ENCODE results near the gene EGFR. TPM values are rescaled to one million over a fixed set of nuclear protein-coding genes. Genes with fewer than 3 reads are reported as not detected.

EGFR gene
- total and polyA plus RNA-seq, 9 donors: 13.0 to 54.6 (median 41.7) TPM

DNA sequence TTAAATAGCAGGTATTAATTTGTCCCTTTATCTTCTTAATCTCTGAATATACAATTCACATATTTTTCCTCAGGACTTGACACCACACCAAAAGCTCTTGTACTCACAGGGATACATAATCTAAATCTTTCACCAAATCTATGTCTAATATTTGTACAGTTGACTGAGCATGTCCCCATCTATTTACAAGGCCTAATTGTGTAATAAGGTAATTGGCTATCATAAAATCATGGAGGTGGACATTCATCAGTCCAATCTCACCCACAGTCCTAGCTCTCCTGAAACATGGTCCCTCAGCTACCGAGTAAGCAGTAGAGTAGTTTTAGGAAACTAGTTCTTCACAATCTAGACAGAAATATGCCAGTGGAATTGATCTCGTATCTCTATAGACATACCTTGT lies 30.3 kb upstream of the EGFR start:
- Histone ChIP-seq H3K27ac (no peak overlapping the region), H3K9me3 (no peaks in the 10 kb centered on the region), H3K4me3 (no peak overlapping the region), H3K4me1 (ENCODE audit: insufficient read depth) (no peaks in the 10 kb centered on the region), H3K27me3 (no peaks in the 10 kb centered on the region), H3K36me3 (no peaks in the 10 kb centered on the region)
- no peak for DNase-seq
- intact Hi-C loops (cut with DNase I): no loop called here
- TF ChIP-seq EP300 (IDR thresholded peaks at IDR 0.05): no peak
- TF ChIP-seq, protein P1, sequence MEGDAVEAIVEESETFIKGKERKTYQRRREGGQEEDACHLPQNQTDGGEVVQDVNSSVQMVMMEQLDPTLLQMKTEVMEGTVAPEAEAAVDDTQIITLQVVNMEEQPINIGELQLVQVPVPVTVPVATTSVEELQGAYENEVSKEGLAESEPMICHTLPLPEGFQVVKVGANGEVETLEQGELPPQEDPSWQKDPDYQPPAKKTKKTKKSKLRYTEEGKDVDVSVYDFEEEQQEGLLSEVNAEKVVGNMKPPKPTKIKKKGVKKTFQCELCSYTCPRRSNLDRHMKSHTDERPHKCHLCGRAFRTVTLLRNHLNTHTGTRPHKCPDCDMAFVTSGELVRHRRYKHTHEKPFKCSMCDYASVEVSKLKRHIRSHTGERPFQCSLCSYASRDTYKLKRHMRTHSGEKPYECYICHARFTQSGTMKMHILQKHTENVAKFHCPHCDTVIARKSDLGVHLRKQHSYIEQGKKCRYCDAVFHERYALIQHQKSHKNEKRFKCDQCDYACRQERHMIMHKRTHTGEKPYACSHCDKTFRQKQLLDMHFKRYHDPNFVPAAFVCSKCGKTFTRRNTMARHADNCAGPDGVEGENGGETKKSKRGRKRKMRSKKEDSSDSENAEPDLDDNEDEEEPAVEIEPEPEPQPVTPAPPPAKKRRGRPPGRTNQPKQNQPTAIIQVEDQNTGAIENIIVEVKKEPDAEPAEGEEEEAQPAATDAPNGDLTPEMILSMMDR (IDR thresholded peaks at IDR 0.05): no peak
- no peak for TF ChIP-seq POLR2A (IDR thresholded peaks at IDR 0.05)
- 94 to 100% (median 98%) methylated on average over 2 of the region's 2 CpGs for WGBS, 3 donors

- WGBS, 3 donors: 34 to 58% (median 47%) methylated on average over 4 of the region's 4 CpGs
- Histone ChIP-seq H3K4me3 (no peak overlapping the region), H3K4me1 (ENCODE audit: insufficient read depth) (no peaks in the 10 kb centered on the region), H3K36me3 (no peaks in the 10 kb centered on the region), H3K9me3 (no peaks in the 10 kb centered on the region), H3K27ac (no peak overlapping the region), H3K27me3 (no peaks in the 10 kb centered on the region)
- intact Hi-C loops (cut with DNase I): no loop called here
- DNase-seq: no peak
- no peak for TF ChIP-seq EP300 (IDR thresholded peaks at IDR 0.05)
- TF ChIP-seq, protein P1 (IDR thresholded peaks at IDR 0.05): no peak
- no peak for TF ChIP-seq POLR2A (IDR thresholded peaks at IDR 0.05)
These were observed 29.2 kb upstream of the EGFR start for GRCh38 chr7:54989453-54990225.

- Histone ChIP-seq H3K27ac (no peak overlapping the region), H3K4me1 (ENCODE audit: insufficient read depth) (no peaks in the 10 kb centered on the region), H3K27me3 (no peaks in the 10 kb centered on the region), H3K36me3 (no peaks in the 10 kb centered on the region), H3K4me3 (no peak overlapping the region), H3K9me3 (no peaks in the 10 kb centered on the region)
- no peak for DNase-seq
- intact Hi-C loops (cut with DNase I): no loop called here
- 91 to 94% (median 94%) methylated on average over 13 of the region's 13 CpGs for WGBS, 3 donors
- TF ChIP-seq EP300 (IDR thresholded peaks at IDR 0.05): no peak
- no peak for TF ChIP-seq POLR2A (IDR thresholded peaks at IDR 0.05)
- TF ChIP-seq, protein P1 (IDR thresholded peaks at IDR 0.05): no peak
These were observed 27.5 kb upstream of the EGFR start for GRCh38 chr7:54991341-54991740.

DNA sequence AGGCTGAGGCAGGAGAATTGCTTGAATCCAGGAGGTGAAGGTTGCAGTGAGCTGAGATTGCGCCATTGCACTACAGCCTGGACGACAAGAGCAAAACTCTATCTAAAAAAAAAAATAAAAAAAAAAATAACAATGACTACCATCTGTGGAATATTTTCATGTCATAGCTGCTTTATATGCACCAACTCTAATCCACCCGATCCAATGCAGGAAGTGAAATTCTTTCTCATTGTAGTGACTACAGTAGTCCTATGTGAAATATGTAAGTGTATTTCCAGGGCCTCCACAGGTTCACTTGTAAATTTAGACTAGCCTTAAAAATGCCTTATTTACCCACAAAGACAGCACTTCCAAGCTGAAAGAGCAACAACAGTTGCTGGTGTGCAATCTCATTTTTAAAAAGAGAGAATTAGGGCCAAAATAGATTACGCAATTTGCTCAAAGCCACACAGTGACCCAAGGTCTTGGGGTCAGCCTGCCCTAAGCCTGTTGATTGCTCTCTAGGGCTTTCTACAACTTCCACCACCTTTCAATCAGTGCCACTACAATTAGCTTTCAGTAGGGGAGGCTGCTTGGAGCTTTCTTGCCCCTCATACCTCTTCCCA lies 25.8 kb upstream of the EGFR start:
- H3K4me3 ChIP-seq: no peak overlapping the region
- TF ChIP-seq POLR2A (IDR thresholded peaks at IDR 0.05) (no peak), EP300 (IDR thresholded peaks at IDR 0.05) (no peak)
- TF ChIP-seq, protein P1 (IDR thresholded peaks at IDR 0.05): no peak
- no peaks in the 10 kb centered on the region for H3K36me3 ChIP-seq
- no peak overlapping the region for H3K27ac ChIP-seq
- H3K9me3 ChIP-seq: no peaks in the 10 kb centered on the region
- H3K4me1 ChIP-seq (ENCODE audit: insufficient read depth): no peaks in the 10 kb centered on the region
- no peak for DNase-seq
- WGBS, 3 donors: 84 to 86% (median 85%) methylated on average over 4 of the region's 4 CpGs
- intact Hi-C loops (cut with DNase I): no loop called here
- no peaks in the 10 kb centered on the region for H3K27me3 ChIP-seq
